T47D (cell line): ENCODE data around the gene PPP1R13L.

Experiments used
- DNase-seq, 2 experiments: peaks; one replicate each; pipeline versions ENCODE4 v3.0.0 to v3.0.0-alpha.2; 2011 to 2012; ENCODE audit warnings: low read depth in 1 of 2, low spot score in 1 of 2
- JUND ChIP-seq: IDR thresholded peaks from 2 replicates; pipeline ENCODE4 v1.6.1; 2012; ENCODE audit warnings: low read depth
- in situ Hi-C: cut with HindIII; loops from 2 replicates; pipeline ENCODE4 v1.10.0; 2016; ENCODE audit warnings: low sequenced_read_pairs, low pct_unique_long_range_greater_than_20kb

The PPP1R13L gene

GRCh38 chr19:45395821-45396617 is 8.8 kb downstream of the PPP1R13L start:
- no peak for TF ChIP-seq JUND
- no peak for DNase-seq
- in situ Hi-C loops: no loop called here

GRCh38 chr19:45391871-45392665 is 12.8 kb downstream of the PPP1R13L start:
- in situ Hi-C loops: no loop called here
- no peak for DNase-seq
- no peak for TF ChIP-seq JUND

- DNase-seq: peak in 1 of 2 experiments; percentile 63
- in situ Hi-C loops: no loop called here
- TF ChIP-seq JUND: no peak
Measured at GRCh38 chr19:45391346-45391745, 13.5 kb downstream of the PPP1R13L start.

GRCh38 chr19:45385392-45386221 is 19.3 kb downstream of the PPP1R13L start:
- in situ Hi-C loops: no loop called here
- TF ChIP-seq JUND: no peak
- DNase-seq: no peak

- no peak for DNase-seq
- TF ChIP-seq JUND: no peak
- in situ Hi-C loops: no loop called here
Measured at GRCh38 chr19:45382426-45382825, 22.4 kb downstream of the PPP1R13L start.

GRCh38 chr19:45380107-45380506 is 24.8 kb downstream of the PPP1R13L start:
- DNase-seq: no peak
- in situ Hi-C loops: no loop called here
- no peak for TF ChIP-seq JUND

- TF ChIP-seq JUND: no peak
- in situ Hi-C loops: no loop called here
- peak in 1 of 2 experiments; percentile 86 for DNase-seq
Measured at GRCh38 chr19:45376045-45376724, 28.7 kb downstream of the PPP1R13L start.

- no peak for TF ChIP-seq JUND
- in situ Hi-C loops: no loop called here
- peak; percentile 99 for DNase-seq
Measured at GRCh38 chr19:45370410-45371204, 34.3 kb downstream of the PPP1R13L start, which contains the start of gene ERCC2. Gene ERCC2, minus strand, starts transcription at chr19:45370573. Its CDS starts 33 bp downstream, at chr19:45370540.

- in situ Hi-C loops: no loop called here
- TF ChIP-seq JUND: no peak
- DNase-seq: no peak
Measured at GRCh38 chr19:45368737-45369340, 36.0 kb downstream of the PPP1R13L start.

GRCh38 chr19:45368127-45368526 is 36.7 kb downstream of the PPP1R13L start:
- in situ Hi-C loops: no loop called here
- no peak for TF ChIP-seq JUND
- DNase-seq: no peak

- TF ChIP-seq JUND: no peak
- in situ Hi-C loops: no loop called here
- no peak for DNase-seq
Measured at GRCh38 chr19:45364696-45365095, 40.2 kb downstream of the PPP1R13L start.
